Glutamatergic neuron (in vitro differentiated cells): ENCODE results near the gene ARHGEF6. TPM values are rescaled to one million over a fixed set of nuclear protein-coding genes. Genes with fewer than 3 reads are reported as not detected.
"Not testable (repeated sequence)": the region's sequence is repeated elsewhere in the genome, so short reads cannot be mapped to it uniquely, and the experiment has no call there.

ENCODE experiments used
- DNase-seq: peaks from one replicate; pipeline ENCODE4 v3.0.0; 2022
- H3K27ac Mint-ChIP-seq: one replicate; pipeline ENCODE4 v1.8.0; 2020; ENCODE audit warnings: mild to moderate bottlenecking, mixed read lengths, inconsistent platforms; ENCODE audit not compliant: unreplicated experiment
- H3K27me3 Mint-ChIP-seq: one replicate; pipeline ENCODE4 v1.8.0; 2020; ENCODE audit warnings: mild to moderate bottlenecking, moderate library complexity, mixed read lengths, inconsistent platforms; ENCODE audit not compliant: unreplicated experiment
- H3K36me3 Mint-ChIP-seq: one replicate; pipeline ENCODE4 v1.8.0; 2020; ENCODE audit warnings: mild to moderate bottlenecking, mixed read lengths, inconsistent platforms; ENCODE audit not compliant: unreplicated experiment
- H3K4me1 Mint-ChIP-seq: one replicate; pipeline ENCODE4 v1.8.0; 2020; ENCODE audit warnings: mild to moderate bottlenecking, low read depth, mixed read lengths, inconsistent platforms; ENCODE audit not compliant: unreplicated experiment
- H3K4me3 Mint-ChIP-seq: one replicate; pipeline ENCODE4 v1.8.0; 2020; ENCODE audit warnings: mild to moderate bottlenecking, mixed read lengths, inconsistent platforms; ENCODE audit not compliant: unreplicated experiment
- H3K9me3 Mint-ChIP-seq: one replicate; pipeline ENCODE4 v1.8.0; 2020; ENCODE audit warnings: mild to moderate bottlenecking, moderate library complexity, mixed read lengths, inconsistent platforms; ENCODE audit not compliant: unreplicated experiment
- total RNA-seq: library from RNA; stranded (reverse); fragmentation: NEBNext Ultra II Directional; extraction: Animal tissue kit (Norgen Biotek cat#: 25700); gene quantifications from one replicate; pipeline ENCODE4 v1.2.1, GENCODE V29; 2021; ENCODE audit not compliant: unreplicated experiment
- TF ChIP-seq, protein P1 (sequence below): fragments of 200-600 bp; sonication (generic); IDR thresholded peaks from one replicate; pipeline ENCODE4 v1.5.0; 2021; ENCODE audit not compliant: partially characterized antibody, unreplicated experiment

The ARHGEF6 gene
- total RNA-seq, 1 donor from 2014 or later = 59.5 TPM

DNA sequence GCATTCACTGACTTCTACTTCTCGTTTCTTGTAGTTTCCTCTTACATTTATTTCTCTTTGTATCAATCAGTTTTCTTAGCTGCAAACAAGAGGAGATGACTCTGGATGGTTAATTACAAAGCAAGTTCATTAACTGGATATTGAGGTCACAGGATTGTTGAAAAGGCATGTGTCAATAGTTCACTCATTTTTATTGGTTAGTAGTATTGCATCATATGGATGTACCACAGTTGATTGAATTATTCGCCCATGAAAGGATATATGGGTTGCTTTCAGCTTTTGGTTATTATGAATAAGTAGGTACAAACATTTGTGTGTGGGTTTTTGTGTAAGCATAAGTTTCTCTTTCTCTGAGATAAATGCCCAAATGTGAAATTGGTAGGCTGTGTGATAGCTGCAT, 21.8 kb upstream of the ARHGEF6 start:
- Mint-ChIP-seq H3K36me3 (no peaks in the 10 kb centered on the region), H3K27ac (no peak overlapping the region), H3K27me3 (no peaks in the 10 kb centered on the region), H3K4me1 (no peaks in the 10 kb centered on the region), H3K4me3 (no peak overlapping the region), H3K9me3 (no peaks in the 10 kb centered on the region)
- TF ChIP-seq, protein P1, sequence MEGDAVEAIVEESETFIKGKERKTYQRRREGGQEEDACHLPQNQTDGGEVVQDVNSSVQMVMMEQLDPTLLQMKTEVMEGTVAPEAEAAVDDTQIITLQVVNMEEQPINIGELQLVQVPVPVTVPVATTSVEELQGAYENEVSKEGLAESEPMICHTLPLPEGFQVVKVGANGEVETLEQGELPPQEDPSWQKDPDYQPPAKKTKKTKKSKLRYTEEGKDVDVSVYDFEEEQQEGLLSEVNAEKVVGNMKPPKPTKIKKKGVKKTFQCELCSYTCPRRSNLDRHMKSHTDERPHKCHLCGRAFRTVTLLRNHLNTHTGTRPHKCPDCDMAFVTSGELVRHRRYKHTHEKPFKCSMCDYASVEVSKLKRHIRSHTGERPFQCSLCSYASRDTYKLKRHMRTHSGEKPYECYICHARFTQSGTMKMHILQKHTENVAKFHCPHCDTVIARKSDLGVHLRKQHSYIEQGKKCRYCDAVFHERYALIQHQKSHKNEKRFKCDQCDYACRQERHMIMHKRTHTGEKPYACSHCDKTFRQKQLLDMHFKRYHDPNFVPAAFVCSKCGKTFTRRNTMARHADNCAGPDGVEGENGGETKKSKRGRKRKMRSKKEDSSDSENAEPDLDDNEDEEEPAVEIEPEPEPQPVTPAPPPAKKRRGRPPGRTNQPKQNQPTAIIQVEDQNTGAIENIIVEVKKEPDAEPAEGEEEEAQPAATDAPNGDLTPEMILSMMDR = no peak
- no peak for DNase-seq

DNA sequence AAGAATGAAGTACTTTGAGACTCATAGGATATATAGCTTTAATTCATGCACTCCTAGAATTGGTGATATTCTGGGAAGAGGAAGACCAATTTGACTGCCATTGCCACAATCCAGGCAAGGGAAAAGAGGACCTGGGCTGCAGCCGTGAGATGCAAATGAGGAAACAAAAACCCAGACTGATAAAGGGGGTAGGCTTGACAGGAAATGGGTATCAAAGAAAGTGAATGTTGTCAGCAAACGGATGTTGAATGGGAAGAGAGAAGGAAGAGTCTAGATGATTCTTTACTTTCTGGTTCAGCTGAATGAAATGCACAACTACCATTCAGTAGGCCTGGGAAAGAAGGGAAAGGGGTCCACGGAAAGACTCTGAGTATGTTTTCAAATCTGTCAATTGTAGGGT, 17.1 kb upstream of the ARHGEF6 start:
- no peaks in the 10 kb centered on the region for H3K36me3 Mint-ChIP-seq
- H3K27ac Mint-ChIP-seq = no peak overlapping the region
- TF ChIP-seq, protein P1 = no peak
- H3K4me1 Mint-ChIP-seq = no peaks in the 10 kb centered on the region
- peaks cover 1% of the 10 kb centered on the region for H3K9me3 Mint-ChIP-seq
- H3K27me3 Mint-ChIP-seq = no peaks in the 10 kb centered on the region
- H3K4me3 Mint-ChIP-seq = no peak overlapping the region
- no peak for DNase-seq

DNA sequence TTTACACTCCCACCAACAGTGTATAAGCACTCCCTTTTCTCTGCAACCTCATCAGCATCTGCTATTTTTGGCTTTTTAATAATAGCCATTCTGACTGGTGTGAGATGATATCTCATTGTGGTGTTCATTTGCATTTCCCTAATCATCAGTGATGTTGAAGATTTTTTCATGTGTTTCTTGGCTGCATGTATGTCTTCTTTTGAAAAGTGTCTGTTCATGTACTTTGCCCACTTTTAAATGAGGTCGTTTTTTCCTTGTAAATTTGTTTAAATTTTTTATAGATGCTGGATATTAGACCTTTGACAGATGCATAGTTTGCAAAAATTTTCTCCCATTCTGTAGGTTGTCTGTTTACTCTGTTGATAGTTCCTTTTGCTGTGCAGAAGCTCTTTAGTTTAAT, 14.4 kb upstream of the ARHGEF6 start:
- H3K36me3 Mint-ChIP-seq, H3K4me1 Mint-ChIP-seq, DNase-seq, H3K9me3 Mint-ChIP-seq, H3K27me3 Mint-ChIP-seq, H3K4me3 Mint-ChIP-seq, H3K27ac Mint-ChIP-seq: not testable (repeated sequence)

DNA sequence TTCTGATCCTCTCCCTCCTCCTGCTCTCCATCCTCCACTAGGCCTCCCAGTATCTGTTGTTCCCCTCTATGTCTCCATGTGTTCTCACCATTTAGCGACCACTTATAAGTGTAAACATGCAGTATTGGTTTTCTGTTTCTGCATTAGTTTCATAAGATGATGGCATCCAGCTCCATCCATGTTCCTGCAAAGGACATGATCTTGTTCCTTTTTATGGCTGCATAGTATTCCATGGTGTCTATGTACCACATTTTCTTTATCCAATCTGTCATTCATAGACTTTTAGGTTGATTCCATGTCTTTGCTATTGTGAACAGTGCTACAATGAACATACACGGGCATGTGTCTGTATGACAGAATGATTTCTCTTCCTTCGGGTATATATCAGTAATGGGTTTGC, 13.9 kb upstream of the ARHGEF6 start:
- H3K27me3 Mint-ChIP-seq, H3K9me3 Mint-ChIP-seq, H3K4me3 Mint-ChIP-seq, DNase-seq, H3K27ac Mint-ChIP-seq, H3K36me3 Mint-ChIP-seq, H3K4me1 Mint-ChIP-seq: not testable (repeated sequence)

DNA sequence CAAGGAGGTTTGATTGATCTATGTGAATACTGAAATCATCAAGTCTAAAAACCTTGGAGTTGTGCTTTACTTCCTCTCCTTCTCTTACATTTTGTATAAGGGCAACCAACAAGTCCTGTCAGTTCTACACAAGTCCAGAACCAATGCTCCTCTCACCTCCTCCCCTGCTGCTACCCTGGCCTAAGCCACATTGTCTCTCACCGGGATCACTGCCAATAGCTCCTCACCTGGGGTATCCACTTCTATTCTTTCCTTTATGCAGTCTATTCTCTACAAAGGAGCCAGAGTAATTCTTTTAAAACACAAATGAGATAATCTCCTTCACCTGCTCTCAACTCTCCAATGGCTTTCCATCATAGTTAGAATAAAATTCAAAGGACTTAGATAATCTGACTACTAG, 13.3 kb upstream of the ARHGEF6 start:
- Mint-ChIP-seq H3K4me3 (no peak overlapping the region), H3K4me1 (no peaks in the 10 kb centered on the region), H3K9me3 (peaks cover 1% of the 10 kb centered on the region), H3K27me3 (no peaks in the 10 kb centered on the region), H3K27ac (no peak overlapping the region), H3K36me3 (no peaks in the 10 kb centered on the region)
- TF ChIP-seq, protein P1 = no peak
- no peak for DNase-seq

DNA sequence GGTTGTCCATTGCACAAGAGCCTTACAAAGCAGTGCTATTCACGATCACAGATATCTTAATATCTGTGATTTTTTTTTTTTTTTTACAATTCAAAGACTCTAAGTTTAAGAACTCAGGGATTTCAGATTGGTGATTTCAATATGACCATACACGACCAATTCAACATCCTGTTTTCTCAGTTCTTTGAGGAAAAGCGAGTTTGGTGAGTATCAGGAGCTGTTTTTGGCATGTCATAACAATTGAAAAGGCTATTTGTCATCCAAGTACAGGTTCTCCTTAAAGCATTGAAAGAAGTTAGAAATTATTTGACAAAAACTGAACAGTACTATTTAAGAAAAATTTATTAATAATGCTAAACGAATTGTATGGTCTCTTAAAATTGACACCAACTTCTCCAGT, 9.1 kb upstream of the ARHGEF6 start:
- Mint-ChIP-seq H3K9me3 (peaks cover 1% of the 10 kb centered on the region), H3K27me3 (no peaks in the 10 kb centered on the region), H3K36me3 (no peaks in the 10 kb centered on the region), H3K4me3 (no peak overlapping the region), H3K4me1 (no peaks in the 10 kb centered on the region), H3K27ac (no peak overlapping the region)
- TF ChIP-seq, protein P1 = no peak
- DNase-seq = no peak
